Suprapubic skin (tissue), 4 donors: ENCODE measurements around the gene IQSEC3.

Source experiments
- EP300 ChIP-seq: sonication (generic); formaldehyde crosslinking; IDR thresholded peaks from one replicate; pipeline ENCODE4 v1.6.1; 2017; ENCODE audit warnings: antibody characterized with exemption
- POLR2A ChIP-seq, 2 donors: fragments of 450-650 bp; IDR thresholded peaks; one replicate each; pipeline ENCODE4 v1.6.1; 2017; ENCODE audit warnings: antibody characterized with exemption in 2 of 2, mild to moderate bottlenecking in 2 of 2, moderate library complexity in 2 of 2
- POLR2AphosphoS5 ChIP-seq, 3 donors: sonication (generic); formaldehyde crosslinking; IDR thresholded peaks; one replicate each; pipeline ENCODE4 v1.6.1; 2017; ENCODE audit warnings: antibody characterized with exemption in 3 of 3
- TF ChIP-seq, protein P1 (sequence below), 2 donors: fragments of 200-600 bp in 1 of 2; fragments of 450-650 bp in 1 of 2; sonication (generic) in 1 of 2; IDR thresholded peaks; one replicate each; pipeline ENCODE4 v1.5.1; 2016 to 2019; ENCODE audit warnings: antibody characterized with exemption in 2 of 2, mild to moderate bottlenecking in 1 of 2, moderate library complexity in 1 of 2

DNA sequence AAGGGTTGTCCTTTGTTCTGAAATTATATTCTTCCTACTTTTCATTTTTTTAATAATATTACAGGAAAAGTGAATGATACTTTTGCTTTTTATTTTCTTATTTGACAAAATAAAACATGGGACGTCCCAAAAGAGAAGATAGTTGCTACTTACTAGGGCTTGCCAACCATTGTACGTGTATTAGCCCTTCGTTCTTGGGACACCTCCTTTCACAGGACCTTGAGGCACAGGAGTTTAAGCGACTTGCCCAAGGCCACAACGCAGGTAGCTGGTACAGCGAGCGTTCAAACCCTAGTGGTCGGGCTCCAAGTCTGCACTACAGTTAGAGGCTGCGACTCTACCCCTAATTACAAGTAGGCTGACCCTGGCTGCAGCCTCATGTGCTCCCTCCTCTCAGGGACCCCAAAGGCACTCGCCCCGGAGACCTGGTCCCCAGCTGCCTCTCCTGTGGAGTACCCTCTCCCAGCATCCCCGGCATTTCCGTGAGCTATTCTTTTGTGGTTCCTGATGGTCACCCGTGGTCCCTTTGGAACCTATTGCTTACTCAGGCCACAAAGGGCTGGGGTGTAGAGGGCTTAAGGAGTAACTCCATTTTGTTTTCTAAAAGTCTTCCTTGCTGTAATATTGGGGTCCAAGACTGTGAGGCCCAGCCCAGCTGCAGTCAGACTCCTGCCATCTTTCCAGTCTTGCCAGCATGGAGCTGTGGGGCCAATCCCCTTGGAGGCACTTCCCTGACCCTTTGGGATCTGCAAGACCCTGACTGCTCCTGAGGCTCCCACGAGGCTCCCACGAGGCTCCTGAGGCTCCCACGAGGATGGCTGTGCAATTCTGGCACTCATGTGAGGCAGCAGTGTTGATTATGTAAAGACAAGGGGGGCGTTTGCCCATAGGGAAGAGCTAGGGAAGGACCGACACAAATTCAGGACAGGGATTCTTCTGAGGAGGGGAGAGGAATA is 49.7 kb downstream of the IQSEC3 start:
- TF ChIP-seq, protein P1, sequence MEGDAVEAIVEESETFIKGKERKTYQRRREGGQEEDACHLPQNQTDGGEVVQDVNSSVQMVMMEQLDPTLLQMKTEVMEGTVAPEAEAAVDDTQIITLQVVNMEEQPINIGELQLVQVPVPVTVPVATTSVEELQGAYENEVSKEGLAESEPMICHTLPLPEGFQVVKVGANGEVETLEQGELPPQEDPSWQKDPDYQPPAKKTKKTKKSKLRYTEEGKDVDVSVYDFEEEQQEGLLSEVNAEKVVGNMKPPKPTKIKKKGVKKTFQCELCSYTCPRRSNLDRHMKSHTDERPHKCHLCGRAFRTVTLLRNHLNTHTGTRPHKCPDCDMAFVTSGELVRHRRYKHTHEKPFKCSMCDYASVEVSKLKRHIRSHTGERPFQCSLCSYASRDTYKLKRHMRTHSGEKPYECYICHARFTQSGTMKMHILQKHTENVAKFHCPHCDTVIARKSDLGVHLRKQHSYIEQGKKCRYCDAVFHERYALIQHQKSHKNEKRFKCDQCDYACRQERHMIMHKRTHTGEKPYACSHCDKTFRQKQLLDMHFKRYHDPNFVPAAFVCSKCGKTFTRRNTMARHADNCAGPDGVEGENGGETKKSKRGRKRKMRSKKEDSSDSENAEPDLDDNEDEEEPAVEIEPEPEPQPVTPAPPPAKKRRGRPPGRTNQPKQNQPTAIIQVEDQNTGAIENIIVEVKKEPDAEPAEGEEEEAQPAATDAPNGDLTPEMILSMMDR (IDR thresholded peaks at IDR 0.05): no peak
- TF ChIP-seq POLR2A (IDR thresholded peaks at IDR 0.05): no peak
- TF ChIP-seq POLR2AphosphoS5 (IDR thresholded peaks at IDR 0.05): no peak
- TF ChIP-seq EP300: no peak
